ENCODE data around the gene ZNF296. TPM values are rescaled to one million over a fixed set of nuclear protein-coding genes. Genes with fewer than 3 reads are reported as not detected.

ZNF296 gene
- total and polyA plus RNA-seq, 2 of the 13 experiments (the other 11 are each of a cell fraction or from before 2014, with no cell fraction given) = 0.26 to 0.62 TPM

- peak; percentile 99 for TF ChIP-seq ZNF142 (CRISPR knock-in tag; IDR thresholded peaks at IDR 0.05)
- TF ChIP-seq ZNF674 (CRISPR knock-in tag; IDR thresholded peaks at IDR 0.05; ENCODE audit: low read depth) = 0 out of 2 replicates have a peak, but pooled peaks have one; percentile 53
- TF ChIP-seq, protein P1, sequence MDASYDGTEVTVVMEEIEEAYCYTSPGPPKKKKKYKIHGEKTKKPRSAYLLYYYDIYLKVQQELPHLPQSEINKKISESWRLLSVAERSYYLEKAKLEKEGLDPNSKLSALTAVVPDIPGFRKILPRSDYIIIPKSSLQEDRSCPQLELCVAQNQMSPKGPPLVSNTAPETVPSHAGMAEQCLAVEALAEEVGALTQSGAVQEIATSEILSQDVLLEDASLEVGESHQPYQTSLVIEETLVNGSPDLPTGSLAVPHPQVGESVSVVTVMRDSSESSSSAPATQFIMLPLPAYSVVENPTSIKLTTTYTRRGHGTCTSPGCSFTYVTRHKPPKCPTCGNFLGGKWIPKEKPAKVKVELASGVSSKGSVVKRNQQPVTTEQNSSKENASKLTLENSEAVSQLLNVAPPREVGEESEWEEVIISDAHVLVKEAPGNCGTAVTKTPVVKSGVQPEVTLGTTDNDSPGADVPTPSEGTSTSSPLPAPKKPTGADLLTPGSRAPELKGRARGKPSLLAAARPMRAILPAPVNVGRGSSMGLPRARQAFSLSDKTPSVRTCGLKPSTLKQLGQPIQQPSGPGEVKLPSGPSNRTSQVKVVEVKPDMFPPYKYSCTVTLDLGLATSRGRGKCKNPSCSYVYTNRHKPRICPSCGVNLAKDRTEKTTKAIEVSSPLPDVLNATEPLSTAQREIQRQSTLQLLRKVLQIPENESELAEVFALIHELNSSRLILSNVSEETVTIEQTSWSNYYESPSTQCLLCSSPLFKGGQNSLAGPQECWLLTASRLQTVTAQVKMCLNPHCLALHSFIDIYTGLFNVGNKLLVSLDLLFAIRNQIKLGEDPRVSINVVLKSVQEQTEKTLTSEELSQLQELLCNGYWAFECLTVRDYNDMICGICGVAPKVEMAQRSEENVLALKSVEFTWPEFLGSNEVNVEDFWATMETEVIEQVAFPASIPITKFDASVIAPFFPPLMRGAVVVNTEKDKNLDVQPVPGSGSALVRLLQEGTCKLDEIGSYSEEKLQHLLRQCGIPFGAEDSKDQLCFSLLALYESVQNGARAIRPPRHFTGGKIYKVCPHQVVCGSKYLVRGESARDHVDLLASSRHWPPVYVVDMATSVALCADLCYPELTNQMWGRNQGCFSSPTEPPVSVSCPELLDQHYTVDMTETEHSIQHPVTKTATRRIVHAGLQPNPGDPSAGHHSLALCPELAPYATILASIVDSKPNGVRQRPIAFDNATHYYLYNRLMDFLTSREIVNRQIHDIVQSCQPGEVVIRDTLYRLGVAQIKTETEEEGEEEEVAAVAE (CRISPR knock-in tag; IDR thresholded peaks at IDR 0.05; ENCODE audit: borderline replicate concordance) = 0 out of 2 replicates have a peak, but pooled peaks have one; percentile 24
- TF ChIP-seq DMAP1 (CRISPR knock-in tag; IDR thresholded peaks at IDR 0.05) = peak; percentile 58; the same call in 1 of the 2 replicates
- 0 out of 2 replicates have a peak, but pooled peaks have one; percentile 68 for TF ChIP-seq YEATS4 (CRISPR knock-in tag; IDR thresholded peaks at IDR 0.05; ENCODE audit: borderline replicate concordance)
- TF ChIP-seq, protein P2, sequence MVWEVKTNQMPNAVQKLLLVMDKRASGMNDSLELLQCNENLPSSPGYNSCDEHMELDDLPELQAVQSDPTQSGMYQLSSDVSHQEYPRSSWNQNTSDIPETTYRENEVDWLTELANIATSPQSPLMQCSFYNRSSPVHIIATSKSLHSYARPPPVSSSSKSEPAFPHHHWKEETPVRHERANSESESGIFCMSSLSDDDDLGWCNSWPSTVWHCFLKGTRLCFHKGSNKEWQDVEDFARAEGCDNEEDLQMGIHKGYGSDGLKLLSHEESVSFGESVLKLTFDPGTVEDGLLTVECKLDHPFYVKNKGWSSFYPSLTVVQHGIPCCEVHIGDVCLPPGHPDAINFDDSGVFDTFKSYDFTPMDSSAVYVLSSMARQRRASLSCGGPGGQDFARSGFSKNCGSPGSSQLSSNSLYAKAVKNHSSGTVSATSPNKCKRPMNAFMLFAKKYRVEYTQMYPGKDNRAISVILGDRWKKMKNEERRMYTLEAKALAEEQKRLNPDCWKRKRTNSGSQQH (CRISPR knock-in tag; IDR thresholded peaks at IDR 0.05; ENCODE audit: low read depth) = 0 out of 2 replicates have a peak, but pooled peaks have one; percentile 25
- TF ChIP-seq ARID2 (CRISPR knock-in tag; IDR thresholded peaks at IDR 0.05; ENCODE audit: borderline replicate concordance) = no peak
- TF ChIP-seq ZNF891 (CRISPR knock-in tag; IDR thresholded peaks at IDR 0.05) = peak; percentile 61; the same call in 1 of the 2 replicates
- 0 out of 2 replicates have a peak, but pooled peaks have one; percentile 35 for TF ChIP-seq NFKBIZ (CRISPR knock-in tag; IDR thresholded peaks at IDR 0.05)
- peak; percentile 64 for TF ChIP-seq RARA (CRISPR knock-in tag; IDR thresholded peaks at IDR 0.05)
- no peak for TF ChIP-seq CC2D1A (CRISPR knock-in tag; IDR thresholded peaks at IDR 0.05)
- no peak for TF ChIP-seq ZNF232 (CRISPR knock-in tag; IDR thresholded peaks at IDR 0.05; ENCODE audit: borderline replicate concordance)
- TF ChIP-seq, protein P3, sequence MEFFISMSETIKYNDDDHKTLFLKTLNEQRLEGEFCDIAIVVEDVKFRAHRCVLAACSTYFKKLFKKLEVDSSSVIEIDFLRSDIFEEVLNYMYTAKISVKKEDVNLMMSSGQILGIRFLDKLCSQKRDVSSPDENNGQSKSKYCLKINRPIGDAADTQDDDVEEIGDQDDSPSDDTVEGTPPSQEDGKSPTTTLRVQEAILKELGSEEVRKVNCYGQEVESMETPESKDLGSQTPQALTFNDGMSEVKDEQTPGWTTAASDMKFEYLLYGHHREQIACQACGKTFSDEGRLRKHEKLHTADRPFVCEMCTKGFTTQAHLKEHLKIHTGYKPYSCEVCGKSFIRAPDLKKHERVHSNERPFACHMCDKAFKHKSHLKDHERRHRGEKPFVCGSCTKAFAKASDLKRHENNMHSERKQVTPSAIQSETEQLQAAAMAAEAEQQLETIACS (CRISPR knock-in tag; IDR thresholded peaks at IDR 0.05) = peak; percentile 84
- TF ChIP-seq MED1 (CRISPR knock-in tag; IDR thresholded peaks at IDR 0.05) = peak; percentile 49
Measured at GRCh38 chr19:45076029-45076850, at the start of gene ZNF296 (continued).
